HCT116 (cell line): Measurements from ENCODE around the gene PPARGC1A. TPM values are rescaled to one million over a fixed set of nuclear protein-coding genes. Genes with fewer than 3 reads are reported as not detected.

Experiments
- ATAC-seq: fragments of 200-7000 bp; cut with Tn5 transposase; 2 replicates; pipeline ENCODE4 v1.9.1; 2020; ENCODE audit warnings: mild to moderate bottlenecking, moderate library complexity
- BruUV-seq: library from RNA; stranded (reverse); fragments of 400-500 nt; replicated peaks from 2 replicates; lab custom pipeline; 2021; lab: Mats Ljungman, UMichigan
- CTCF ChIA-PET: fragments of 300-600 bp; sonication (Branson Sonifier 250); formaldehyde crosslinking; loops from one replicate; lab custom pipeline; 2021; ENCODE audit warnings: antibody characterized with exemption; lab: Charles Lee
- POLR2A ChIA-PET: fragments of 300-600, 350-600 bp; sonication (Branson Sonifier 250); formaldehyde crosslinking; loops from one replicate; lab custom pipeline; 2021; ENCODE audit warnings: antibody characterized with exemption; lab: Charles Lee
- RAD21 ChIA-PET, 2 experiments: fragments of 300-600 bp; sonication (Branson Sonifier 250); formaldehyde crosslinking; loops; one replicate each; lab custom pipeline; 2023; ENCODE audit warnings: low total read pairs in 2 of 2; ENCODE audit not compliant: uncharacterized antibody in 2 of 2, unreplicated experiment in 2 of 2, low non-redundant PET in 1 of 2; lab: Charles Lee
- DNase-seq: peaks from one replicate; pipeline ENCODE4 v3.0.0-alpha.2; 2010; ENCODE audit warnings: low read depth, low spot score
- H2AFZ ChIP-seq: fragments of 200-600 bp; shearing (Covaris generic), sonication (generic); 2 replicates; pipeline ENCODE4 v1.6.1; 2017; ENCODE audit warnings: low read depth, mixed run types, mixed read lengths, antibody characterized with exemption, low read length; ENCODE audit not compliant: poor library complexity, severe bottlenecking
- H3K27ac ChIP-seq: 2 replicates; pipeline ENCODE4 v1.5.1; 2012; ENCODE audit warnings: low read depth, low read length
- H3K27me3 ChIP-seq: fragments of 200-600 bp; sonication (generic); 2 replicates; pipeline ENCODE4 v1.6.1; 2016; ENCODE audit warnings: mixed run types, low read length, mixed read lengths; ENCODE audit not compliant: insufficient read depth
- H3K36me3 ChIP-seq, 2 experiments: fragments of 200-500 bp in 1 of 2; fragments of 200-600 bp in 1 of 2; sonication (Bioruptor generic) in 1 of 2; sonication (generic) in 1 of 2; 2 replicates each; pipeline versions ENCODE4 v1.5.1 to v1.6.1; 2014 to 2016; ENCODE audit warnings: low read length in 2 of 2, inconsistent platforms in 1 of 2, mixed read lengths in 1 of 2, mixed run types in 1 of 2; ENCODE audit not compliant: insufficient read depth in 2 of 2, control insufficient read depth in 1 of 2
- H3K4me1 ChIP-seq, 2 experiments: fragments of 200-600 bp in 1 of 2; sonication (generic) in 1 of 2; 2 replicates each; pipeline versions ENCODE4 v1.5.1 to v1.6.1; 2012 to 2017; ENCODE audit warnings: low read length in 2 of 2, inconsistent platforms in 1 of 2, mild to moderate bottlenecking in 1 of 2, mixed read lengths in 1 of 2, mixed run types in 1 of 2, moderate library complexity in 1 of 2; ENCODE audit not compliant: insufficient read depth in 2 of 2, control insufficient read depth in 1 of 2
- H3K4me2 ChIP-seq: fragments of 200-600 bp; sonication (generic); 2 replicates; pipeline ENCODE4 v1.6.1; 2017; ENCODE audit warnings: mixed run types, low read length, mixed read lengths
- H3K4me3 ChIP-seq, 2 experiments: fragments of 200-600 bp in 1 of 2; sonication (generic) in 1 of 2; replicated peaks in 1 of 2; 2 replicates each; pipeline ENCODE4 v1.5.1; 2011 to 2016; ENCODE audit warnings: low read length in 2 of 2, control low read depth in 1 of 2, low read depth in 1 of 2, mild to moderate bottlenecking in 1 of 2, mixed read lengths in 1 of 2, mixed run types in 1 of 2
- H3K79me2 ChIP-seq: fragments of 200-600 bp; sonication (generic); 2 replicates; pipeline ENCODE4 v1.6.1; 2017; ENCODE audit warnings: mild to moderate bottlenecking, mixed run types, low read length, moderate library complexity, mixed read lengths; ENCODE audit not compliant: insufficient read depth
- H3K9ac ChIP-seq: fragments of 200-600 bp; sonication (generic); 2 replicates; pipeline ENCODE4 v1.6.1; 2016; ENCODE audit warnings: low read length, mixed read lengths
- H3K9me2 ChIP-seq: fragments of 200-600 bp; sonication (generic), shearing (Covaris generic); 2 replicates; pipeline ENCODE4 v1.6.1; 2017; ENCODE audit warnings: mixed run types, mild to moderate bottlenecking, moderate library complexity; ENCODE audit not compliant: insufficient read depth
- H3K9me3 ChIP-seq, 2 experiments: fragments of 200-500 bp in 1 of 2; fragments of 200-600 bp in 1 of 2; sonication (Bioruptor generic) in 1 of 2; sonication (generic) in 1 of 2; 2 replicates each; pipeline ENCODE4 v1.6.1; 2014 to 2017; ENCODE audit warnings: low read length in 2 of 2, mixed read lengths in 2 of 2, inconsistent platforms in 1 of 2, low read depth in 1 of 2, mild to moderate bottlenecking in 1 of 2, mixed run types in 1 of 2, moderate library complexity in 1 of 2; ENCODE audit not compliant: control insufficient read depth in 1 of 2, insufficient read depth in 1 of 2
- H4K20me1 ChIP-seq: fragments of 200-600 bp; sonication (generic), shearing (Covaris generic); 2 replicates; pipeline ENCODE4 v1.6.1; 2017; ENCODE audit warnings: mixed run types, mild to moderate bottlenecking, moderate library complexity; ENCODE audit not compliant: insufficient read depth
- ATF3 ChIP-seq: IDR thresholded peaks from 2 replicates; pipeline ENCODE4 v1.6.1; 2012
- CBX3 ChIP-seq: IDR thresholded peaks from 2 replicates; pipeline ENCODE4 v1.6.1; 2012; ENCODE audit warnings: low read depth
- CEBPB ChIP-seq: IDR thresholded peaks from 2 replicates; pipeline ENCODE4 v1.6.1; 2012; ENCODE audit warnings: low read depth
- EZH2 ChIP-seq: fragments of 200-600 bp; sonication (generic); IDR thresholded peaks from 2 replicates; pipeline ENCODE4 v1.6.1; 2017; ENCODE audit warnings: antibody characterized with exemption, mixed run types
- MAX ChIP-seq: IDR thresholded peaks from 2 replicates; pipeline ENCODE4 v1.6.1; 2012
- ZBTB33 ChIP-seq: IDR thresholded peaks from 2 replicates; pipeline ENCODE4 v1.6.1; 2011; ENCODE audit warnings: mild to moderate bottlenecking, low read length, moderate library complexity; ENCODE audit not compliant: insufficient replicate concordance; ENCODE audit errors: extremely low read depth
- ZFX ChIP-seq: fragments of 450-650 bp; IDR thresholded peaks from 2 replicates; pipeline ENCODE4 v1.6.1; 2017
- intact Hi-C: fragments of 100-400 bp; cut with micrococcal nuclease; formaldehyde crosslinking; loops from 2 replicates; pipeline ENCODE4 v1.10.0; 2022
- total RNA-seq: library from RNA; stranded (reverse); gene quantifications from one replicate; pipeline ENCODE4 v1.2.1, GENCODE V29; 2021; ENCODE audit not compliant: unreplicated experiment

The PPARGC1A gene
- total RNA-seq, 1 experiment from 2014 or later, result not detected

- ChIA-PET POLR2A (no interaction called here), CTCF (no interaction called here), RAD21 (no interaction called here)
- no TSS peak for BruUV-seq
- no peaks in the 10 kb centered on the region for H3K4me1 ChIP-seq
- intact Hi-C loops, result no loop called here
- no peak overlapping the region for H3K4me3 ChIP-seq
- ATAC-seq (no peak), DNase-seq (no peak)
- no peaks in the 10 kb centered on the region for H4K20me1 ChIP-seq
- no peak overlapping the region for H3K9ac ChIP-seq
- H3K27ac ChIP-seq, result no peak overlapping the region
- no peaks in the 10 kb centered on the region for H3K36me3 ChIP-seq
- no peaks in the 10 kb centered on the region for H3K9me2 ChIP-seq
- peaks cover 15% of the 10 kb centered on the region in 2 experiments; a peak in 2 of 4 replicates for H3K9me3 ChIP-seq
- H2AFZ ChIP-seq, result no peak overlapping the region
- H3K4me2 ChIP-seq, result no peak overlapping the region
- H3K27me3 ChIP-seq, result no peaks in the 10 kb centered on the region
- no peak for TF ChIP-seq ZBTB33
- no peak for TF ChIP-seq MAX
- no peak for TF ChIP-seq ZFX
- no peak for TF ChIP-seq CEBPB
- TF ChIP-seq EZH2, result no peak
- no peaks in the 10 kb centered on the region for H3K79me2 ChIP-seq
Measured at GRCh38 chr4:23789762-23790161, 100.1 kb downstream of the PPARGC1A start.

GRCh38 chr4:23788460-23788859 lies 101.4 kb downstream of the PPARGC1A start:
- no peaks in the 10 kb centered on the region for H3K27me3 ChIP-seq
- no peaks in the 10 kb centered on the region for H3K4me1 ChIP-seq
- no peak overlapping the region for H3K27ac ChIP-seq
- peaks cover 15% of the 10 kb centered on the region in 2 experiments; a peak in 2 of 4 replicates for H3K9me3 ChIP-seq
- no peaks in the 10 kb centered on the region for H3K9me2 ChIP-seq
- ATAC-seq (no peak), DNase-seq (no peak)
- intact Hi-C loops, result no loop called here
- no peak overlapping the region for H3K4me2 ChIP-seq
- TF ChIP-seq ATF3 (no peak), CBX3 (no peak)
- no peaks in the 10 kb centered on the region for H3K36me3 ChIP-seq
- ChIA-PET POLR2A (no interaction called here), CTCF (no interaction called here), RAD21 (no interaction called here)
- no peak overlapping the region for H2AFZ ChIP-seq
- H3K9ac ChIP-seq, result no peak overlapping the region
- BruUV-seq, result no TSS peak
- H3K4me3 ChIP-seq, result no peak overlapping the region
- no peaks in the 10 kb centered on the region for H3K79me2 ChIP-seq
- H4K20me1 ChIP-seq, result no peaks in the 10 kb centered on the region
